GM19438 (cell line): ENCODE measurements around the gene BTBD1.
A peak's percentile ranks its signal among the peaks of the same experiment; 100 is the strongest.

Experiments used
- ATAC-seq: cut with Tn5 transposase; IDR thresholded peaks from one replicate; pipeline ENCODE4 v1.9.1; 2021; ENCODE audit warnings: low read depth; ENCODE audit not compliant: unreplicated experiment

Gene BTBD1

DNA sequence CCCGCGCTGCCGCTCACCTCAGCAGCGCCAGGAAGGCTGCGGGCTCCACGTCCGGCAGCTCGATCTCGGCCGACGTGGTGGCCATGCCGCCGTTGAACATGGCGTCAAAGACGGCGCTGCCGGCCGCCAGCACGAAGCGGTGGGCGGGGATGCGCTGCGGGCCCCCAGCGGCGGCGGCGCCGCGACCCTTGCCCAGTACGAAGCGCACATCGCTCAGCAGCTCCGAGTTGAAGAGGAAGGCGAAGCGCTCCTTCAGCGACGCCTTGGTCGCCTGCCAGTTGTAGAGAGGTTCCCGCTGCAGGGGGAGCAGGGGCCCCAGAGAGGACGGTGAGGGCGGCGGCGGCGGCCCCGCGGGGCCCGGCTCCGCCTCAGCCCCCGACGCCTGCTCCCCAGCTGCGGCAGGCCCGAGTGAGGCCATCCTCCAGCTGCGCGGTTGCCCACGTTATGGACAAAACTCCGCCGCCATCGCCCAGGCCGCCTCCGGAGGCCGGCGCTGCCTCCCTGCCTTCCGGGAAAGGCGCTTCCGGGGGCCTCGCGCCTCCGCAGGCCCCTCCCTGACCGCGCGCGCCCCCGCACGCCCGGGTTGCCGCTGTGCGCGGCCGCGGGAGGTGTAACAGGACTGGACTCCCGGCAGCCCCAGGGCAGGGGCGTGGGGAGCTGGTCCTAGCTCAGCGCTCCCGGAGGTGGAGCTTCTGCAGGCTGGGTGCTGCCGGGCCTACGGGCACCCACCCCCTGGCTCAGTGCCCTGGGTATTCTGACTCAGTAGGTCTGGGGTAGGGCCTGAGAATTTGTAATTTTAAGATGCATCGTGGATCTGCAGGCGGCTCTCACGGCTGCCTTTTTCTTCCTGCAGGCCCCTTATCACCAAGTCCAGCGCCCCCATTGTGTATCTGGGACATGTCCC is at the start of gene BTBD1:
Gene BTBD1, minus strand, starts transcription at position 519 of the 904 bp plus-strand sequence. Its CDS starts 101 bp downstream, at position 418.
- ATAC-seq = peak; percentile 81

DNA sequence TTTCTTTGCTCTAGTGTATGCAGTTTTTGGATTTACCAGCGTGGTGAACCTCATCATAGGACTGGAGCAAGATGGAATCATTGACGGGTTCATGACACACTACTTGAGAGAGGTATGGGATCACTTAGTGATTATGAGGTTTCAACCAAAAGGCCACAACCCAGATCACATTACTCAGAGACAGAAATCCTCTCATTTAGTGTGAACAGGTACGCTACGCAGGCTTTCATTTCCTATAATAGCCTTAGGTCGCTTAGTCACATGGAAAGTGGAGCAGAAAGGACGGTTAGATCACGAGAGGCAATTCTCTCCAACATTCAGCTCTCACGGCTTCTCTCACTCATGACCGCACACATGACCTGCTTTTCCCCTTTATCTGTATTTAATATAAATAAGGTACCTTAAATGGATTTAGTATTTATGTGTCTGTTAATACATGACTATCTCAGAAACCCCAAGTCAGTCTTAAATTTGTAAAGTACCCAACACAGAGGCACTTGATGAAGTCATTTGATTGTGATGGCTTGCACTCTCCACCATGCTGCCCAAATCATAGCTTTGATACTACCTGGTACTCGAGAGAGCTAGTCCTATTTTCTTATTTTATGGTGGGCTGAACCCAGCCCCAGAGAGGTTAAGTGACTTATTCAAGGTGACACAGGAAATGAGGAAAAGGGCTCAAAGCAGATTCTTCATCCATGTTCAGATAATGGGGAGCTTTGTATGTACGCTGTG is 48.9 kb upstream of the BTBD1 start:
- ATAC-seq = peak; percentile 52

DNA sequence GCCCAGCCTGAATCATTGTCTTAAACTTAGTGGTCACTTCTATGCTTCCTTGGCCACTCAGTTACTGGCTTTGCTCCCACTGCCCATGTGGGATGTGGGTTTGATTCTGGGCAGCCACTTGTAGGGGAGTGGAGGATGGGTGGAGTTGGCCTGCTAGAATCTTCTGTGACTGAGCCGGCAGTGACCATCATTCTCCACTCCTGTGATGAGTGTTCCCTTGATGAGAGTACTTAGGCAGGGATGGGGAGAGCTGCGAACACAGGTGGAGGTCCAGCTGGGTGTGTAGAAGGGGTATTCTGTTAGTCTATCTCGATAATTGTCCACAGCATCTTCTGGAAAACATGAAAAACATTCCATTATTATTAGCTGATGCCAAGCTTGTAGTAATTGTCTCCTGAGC is 48.4 kb upstream of the BTBD1 start:
- no peak for ATAC-seq

DNA sequence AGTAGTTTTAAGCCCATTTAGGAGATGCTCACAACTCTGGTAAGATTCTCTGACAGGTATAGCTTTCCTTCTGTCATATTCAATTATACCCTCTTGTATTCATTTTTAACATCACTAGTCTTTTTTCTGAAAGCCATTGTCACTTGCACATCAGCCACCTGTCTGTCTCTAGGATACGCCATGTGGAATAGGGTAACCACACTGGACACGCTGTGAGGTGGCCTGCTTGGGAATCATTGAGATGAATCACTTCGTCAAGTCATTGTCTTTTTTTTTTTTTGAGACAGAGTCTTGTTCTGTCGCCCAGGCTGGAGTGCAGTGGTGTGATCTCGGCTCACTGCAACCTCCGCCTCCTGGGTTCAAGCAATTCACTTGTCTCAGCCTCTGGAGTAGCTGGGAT is 47.8 kb upstream of the BTBD1 start:
- no peak for ATAC-seq

DNA sequence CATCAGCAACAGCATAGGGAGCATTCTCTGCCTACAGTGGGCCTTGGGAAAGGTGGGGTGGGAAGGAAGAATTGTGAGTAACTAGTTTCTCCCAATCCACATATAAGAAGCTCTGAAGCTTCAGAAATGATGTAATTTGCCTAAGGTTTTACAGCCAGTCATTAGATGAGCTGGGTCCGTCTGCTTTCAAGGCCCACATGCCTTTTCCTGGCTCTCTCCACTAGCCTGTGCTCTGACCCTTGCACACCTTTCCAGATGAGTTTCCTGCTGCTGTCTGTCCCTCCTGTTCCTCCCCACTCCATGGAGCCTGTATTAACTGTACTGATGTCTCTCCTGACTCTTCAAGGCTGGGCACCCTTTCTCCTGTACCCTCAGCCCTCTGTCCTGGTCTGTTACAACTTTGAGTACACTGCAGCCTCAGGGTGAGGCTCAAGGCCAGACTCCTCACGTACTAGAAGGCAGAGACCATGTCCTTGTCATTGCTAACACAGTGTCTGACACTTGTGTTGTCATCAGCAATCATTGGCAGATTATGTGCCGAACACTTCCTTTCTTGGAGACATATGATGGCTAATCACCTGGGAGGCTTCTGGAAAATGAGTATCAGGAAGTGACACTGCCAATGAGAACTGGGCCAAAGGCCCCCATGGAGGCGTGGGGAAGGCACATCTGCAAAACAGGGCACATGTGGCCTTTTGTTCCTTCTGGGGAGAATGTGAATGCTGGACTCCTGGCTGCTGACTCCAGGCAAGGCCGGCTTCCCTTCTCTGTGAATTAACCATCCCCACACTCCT is 47.0 kb upstream of the BTBD1 start:
- no peak for ATAC-seq

DNA sequence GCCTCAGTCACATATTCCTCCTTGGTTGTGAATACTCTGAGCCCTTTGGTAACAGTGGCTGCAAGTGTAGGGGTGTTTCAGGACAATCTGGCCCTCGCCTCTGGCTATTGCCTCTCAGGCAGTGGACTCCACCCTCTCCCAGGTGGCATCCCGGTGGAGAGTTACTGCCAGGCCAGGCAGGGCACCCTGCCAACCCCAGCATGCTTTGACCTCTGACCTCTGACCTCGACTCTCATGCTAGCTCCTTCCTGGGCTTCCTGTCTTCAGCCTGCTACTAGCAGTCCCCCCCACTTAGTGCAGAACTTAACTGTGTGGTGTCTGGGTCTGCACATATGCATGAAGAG is 45.9 kb upstream of the BTBD1 start:
- no peak for ATAC-seq

DNA sequence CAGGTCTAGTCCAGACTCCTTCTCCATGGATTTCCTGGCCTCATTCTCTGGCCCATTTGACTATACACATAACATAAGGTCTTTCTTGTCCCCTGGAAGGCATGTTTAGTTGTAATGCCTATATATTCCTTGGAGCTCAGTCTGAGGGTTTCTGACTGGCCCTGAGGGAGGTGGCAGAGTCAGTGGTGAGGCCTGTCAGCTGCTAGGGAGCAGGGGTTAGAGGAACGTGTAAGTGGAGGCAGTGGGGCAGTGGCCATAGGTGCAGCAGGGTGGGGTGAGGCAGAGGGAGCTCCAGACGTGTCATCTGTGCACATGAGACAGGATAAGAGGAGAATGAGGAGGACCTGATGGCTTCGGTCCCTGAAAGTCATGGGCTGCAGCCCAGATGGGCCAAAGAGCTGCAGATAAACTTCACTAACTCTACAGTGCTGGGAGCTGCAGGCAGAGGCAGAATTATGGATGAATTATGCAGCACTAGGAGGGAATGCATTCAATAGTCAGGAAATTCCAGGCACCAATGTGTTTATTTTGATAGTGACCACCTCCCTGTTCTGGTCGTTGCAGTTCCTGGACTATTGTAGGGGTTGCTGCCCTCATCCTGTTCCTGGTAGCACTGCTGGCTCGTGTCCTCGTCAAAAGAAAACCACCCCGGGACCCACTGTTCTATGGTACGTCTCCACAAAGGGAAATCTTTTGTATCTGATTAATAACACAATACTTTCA is 45.3 kb upstream of the BTBD1 start:
- ATAC-seq = no peak

DNA sequence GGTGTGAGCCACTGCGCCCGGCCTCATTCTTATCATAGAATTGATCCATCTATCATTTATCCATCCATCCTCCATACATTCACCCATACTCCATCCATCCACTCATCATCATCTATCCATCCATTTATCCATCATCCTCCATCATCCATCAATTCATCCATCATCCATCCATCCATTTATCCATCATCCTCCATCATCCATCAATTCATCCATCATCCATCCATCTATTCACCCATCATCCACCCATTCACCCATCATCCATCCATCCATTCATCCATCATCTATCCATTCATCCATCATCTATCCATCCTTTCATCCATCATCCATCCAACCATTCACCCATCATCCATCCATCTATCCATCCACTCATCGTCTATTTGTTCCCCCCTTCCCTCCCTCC is 44.1 kb upstream of the BTBD1 start:
- ATAC-seq = no peak

DNA sequence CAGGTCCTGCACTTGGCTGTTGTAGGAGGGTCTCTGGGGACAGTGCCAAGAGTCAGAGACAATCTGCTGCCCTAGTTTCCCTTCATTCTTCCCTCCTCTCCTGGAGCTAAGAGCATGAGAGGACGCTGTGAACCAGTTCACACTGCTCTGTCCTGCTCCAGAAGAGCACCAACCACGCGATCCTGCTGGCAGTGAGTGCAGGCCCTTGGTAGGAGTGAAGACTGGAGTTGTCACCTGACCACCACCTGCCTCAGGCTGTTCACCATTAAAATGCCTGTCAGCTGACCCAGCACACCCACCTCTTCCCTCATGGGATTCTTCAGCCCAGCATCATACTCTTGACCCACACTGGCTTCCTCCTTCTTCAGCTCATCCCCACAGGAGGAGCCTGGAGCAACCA is 43.3 kb upstream of the BTBD1 start:
- no peak for ATAC-seq

DNA sequence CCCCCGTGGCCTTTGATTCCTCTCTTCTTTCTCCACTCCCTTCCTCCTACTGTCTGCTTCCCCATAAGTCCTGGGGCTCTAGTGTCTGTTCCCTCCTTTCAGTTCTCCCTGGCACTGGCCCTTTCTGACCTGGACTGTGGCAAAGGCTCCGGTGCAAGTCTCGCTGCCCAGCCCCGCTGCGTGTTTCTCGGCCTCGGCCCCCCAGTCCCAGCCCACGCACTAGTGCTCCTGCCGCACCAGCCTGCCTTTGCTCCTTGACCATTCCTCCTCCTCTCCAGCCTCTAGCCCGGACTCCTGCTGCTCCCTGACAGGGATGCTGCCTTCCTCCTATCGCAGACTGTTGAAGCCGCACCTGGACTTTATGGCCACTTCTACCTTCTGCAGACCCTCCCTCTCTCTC is 42.5 kb upstream of the BTBD1 start:
- no peak for ATAC-seq

DNA sequence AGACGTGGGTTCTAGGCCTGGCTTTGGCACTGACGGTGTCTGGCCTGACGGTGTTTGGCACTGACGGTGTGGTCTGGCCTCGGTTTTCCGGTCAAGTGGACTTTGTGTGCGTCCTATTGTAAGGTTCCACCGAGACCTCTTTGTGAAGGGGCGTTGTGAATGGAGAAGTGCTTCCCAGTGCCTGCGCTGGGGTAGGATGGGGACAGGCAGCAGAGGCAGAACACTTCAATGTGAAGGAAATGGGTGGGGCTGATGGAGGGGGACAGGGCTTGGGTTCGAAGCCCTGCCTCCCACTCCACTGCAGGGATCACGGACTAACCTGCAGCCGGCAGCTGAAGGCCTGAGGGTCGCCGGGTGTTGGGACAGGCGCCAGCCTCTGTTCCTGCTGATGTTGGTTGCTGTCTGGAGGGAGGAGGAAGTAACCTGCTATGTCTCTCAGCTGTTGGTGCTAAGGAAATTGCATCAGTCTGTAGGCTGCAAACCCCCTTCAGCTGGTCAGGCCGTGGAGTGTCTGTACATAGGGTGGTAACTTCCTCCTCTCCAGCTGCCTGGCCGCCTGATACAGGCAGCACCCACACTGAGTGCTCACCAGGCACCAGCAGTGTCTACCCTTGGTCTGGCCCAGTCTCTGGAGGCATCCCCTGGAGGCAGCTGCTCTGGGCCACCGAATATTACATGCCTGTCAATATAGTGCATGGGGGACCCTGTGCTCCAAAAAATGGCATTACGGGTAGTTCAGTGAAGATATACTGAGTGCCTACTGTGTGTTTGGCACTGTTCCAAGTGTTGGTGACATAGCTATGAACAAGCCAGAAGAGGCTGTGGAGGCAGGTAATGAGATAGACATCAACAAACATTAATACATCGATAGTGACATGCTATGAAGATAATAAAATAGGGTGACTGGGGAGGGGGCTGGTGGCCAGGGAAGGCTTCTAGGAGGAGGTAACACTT is 41.5 kb upstream of the BTBD1 start:
- peak; percentile 66 for ATAC-seq

DNA sequence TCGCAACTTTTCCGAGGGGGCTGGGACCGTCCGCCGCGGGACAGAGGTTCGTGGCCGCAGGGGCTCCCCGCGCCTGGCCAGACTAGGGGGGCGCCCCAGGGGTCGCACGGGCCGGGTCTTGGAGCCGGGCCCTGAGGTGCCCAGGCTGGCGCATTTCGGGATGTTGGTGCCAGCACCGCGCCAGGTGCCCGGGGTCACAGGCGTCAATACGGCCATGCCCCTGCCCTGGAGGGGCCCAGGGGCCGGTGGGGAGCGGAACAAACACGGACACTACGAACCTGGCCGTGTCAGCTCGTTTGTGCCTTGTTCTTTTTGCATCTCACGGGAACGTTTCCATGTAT is 40.8 kb upstream of the BTBD1 start:
- no peak for ATAC-seq

DNA sequence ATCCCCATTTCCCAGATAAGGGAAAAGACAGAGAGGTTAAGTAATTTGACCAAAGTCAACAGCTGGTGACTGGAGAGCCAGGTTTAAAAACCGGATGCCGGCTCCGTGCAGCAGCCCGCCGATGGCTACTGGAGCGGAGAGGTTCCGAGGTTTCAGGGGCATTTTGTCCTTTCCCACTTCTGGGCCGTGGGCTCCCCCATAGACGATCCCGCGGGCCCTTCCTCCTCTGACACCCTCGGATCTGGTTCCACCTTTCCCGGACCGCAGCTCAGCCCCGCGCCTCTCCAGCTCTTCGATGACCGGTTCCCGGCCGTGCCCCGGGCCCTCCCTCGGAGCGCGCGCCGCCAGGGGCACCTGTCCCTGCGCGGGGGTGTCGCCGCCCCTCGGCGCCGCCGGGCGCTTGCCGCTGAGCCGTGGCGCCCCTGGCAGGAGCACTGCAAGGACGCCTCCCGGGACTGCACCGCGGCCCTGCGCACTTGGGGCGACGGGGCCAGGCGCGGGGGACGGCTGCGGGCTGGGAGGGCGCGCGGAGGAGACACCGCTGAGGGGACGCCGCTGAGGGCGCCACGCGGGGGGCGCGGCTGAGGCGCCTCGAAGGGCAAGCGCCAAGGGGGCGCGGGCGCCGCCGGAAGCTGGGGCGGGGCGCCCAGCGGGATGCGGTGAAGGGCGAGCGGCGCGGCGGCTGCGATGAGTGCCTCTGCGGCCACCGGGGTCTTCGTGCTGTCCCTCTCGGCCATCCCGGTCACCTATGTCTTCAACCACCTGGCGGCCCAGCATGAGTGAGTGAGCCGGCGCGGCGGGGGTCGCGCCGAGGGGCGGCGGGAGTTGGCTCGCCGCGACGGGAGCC is 40.2 kb upstream of the BTBD1 start, which contains the start of gene TM6SF1:
Gene TM6SF1, plus strand, starts transcription at position 652 of the 847 bp plus-strand sequence. Its CDS starts 36 bp downstream, at position 688.
- no peak for ATAC-seq

DNA sequence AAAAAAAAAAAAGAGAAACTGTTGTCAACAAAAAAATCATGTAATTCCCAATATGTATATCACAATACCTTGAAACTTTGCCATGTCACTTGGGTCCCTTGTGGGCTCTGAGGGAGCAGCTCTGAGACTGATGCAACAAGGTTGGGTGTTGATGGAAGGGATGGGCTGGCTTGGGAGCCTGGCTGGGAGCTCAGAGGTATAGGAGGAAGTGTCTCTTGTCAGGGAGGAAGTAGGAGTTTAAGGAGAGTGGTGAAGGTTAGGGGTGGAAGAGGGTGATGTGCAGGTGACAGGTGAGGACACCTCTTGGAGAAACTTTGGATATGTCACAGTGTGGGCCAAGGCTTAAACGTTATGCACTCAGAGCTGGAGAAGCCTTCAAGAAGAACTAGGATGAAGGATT is 38.4 kb upstream of the BTBD1 start:
- no peak for ATAC-seq

DNA sequence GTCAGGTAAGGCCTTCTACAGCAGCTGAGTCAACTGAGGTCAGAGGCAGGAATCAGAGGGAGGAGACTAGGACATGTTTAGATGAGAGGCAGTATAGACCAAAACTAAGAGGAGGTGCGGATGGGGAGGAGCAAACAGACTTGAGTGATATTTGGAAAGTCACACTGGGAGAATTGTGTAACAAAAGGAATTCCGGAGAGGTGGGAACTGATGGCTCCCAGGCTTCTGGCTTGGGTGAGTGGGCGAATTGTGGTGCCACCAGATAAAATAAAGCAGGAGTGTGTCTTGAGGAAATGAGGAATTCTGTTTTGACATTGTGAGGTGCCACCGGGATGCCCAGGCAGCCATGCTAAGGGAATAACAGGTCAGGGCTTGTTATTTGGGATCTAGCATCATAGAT is 37.1 kb upstream of the BTBD1 start:
- ATAC-seq = no peak

DNA sequence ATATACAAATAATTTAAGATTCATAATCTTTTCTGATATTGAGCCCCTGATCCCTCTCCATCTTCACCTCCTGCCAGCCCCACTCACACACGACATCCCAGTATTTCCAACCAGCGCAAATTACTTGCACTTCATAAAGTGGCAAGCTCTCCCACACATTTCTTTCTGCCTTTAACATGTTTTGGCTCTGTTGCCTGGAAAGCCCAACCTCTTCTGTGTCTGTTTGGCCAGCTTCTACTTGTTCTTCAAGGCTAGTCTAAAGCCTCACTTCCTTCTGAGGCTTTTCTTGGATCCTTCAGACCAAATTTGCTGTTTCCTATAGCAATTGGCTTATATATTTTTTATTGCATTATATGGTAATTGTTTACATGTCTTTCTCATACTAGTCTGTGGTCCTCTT is 35.3 kb upstream of the BTBD1 start:
- ATAC-seq = no peak

DNA sequence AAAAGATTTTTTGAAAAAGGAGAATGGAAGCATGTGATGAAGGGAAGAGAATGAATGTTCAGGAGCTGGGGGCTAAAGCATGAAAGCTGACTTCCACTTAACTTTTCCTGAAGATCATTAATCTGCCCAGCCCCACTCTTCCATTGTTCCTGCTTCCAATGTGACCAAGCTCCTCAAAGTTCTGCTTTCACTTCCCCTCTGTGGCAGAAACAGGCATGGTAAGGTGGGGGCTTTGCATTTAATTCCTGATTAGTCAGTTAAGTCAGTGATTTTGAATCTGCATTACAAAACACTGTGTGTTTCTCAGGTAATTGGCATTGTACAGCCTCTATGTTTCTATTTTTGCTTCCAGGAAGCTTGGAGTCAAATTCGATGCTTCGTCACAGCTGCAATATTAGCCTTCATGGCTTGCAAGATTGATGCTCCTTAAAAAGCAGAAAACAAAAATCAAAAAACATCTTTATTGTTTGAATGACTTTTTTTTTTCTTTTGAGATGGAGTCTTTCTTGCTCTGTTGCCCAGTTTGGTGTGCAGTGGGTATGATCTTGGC is 33.1 kb upstream of the BTBD1 start:
- no peak for ATAC-seq

DNA sequence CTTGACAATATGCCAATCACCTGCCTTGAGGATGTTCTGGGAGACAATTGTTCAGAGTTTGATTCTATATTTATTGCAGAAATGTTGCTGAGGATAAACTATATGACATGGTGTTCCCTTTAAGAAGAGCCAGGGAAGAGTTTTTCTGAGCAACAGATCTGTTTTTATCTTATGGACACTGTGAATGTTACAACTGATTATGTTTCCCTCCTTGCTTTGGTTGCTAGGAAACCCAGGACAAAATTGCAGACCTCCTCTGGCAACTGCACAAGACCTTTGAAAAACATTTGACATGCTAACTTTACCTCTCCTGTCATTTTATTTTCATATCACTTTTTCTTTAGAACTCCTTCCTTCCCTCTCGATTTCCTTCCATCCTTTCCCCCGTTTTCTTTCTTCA is 32.2 kb upstream of the BTBD1 start:
- ATAC-seq = no peak
